ENCODE measurements around the gene TAS1R1. TPM values are rescaled to one million over a fixed set of nuclear protein-coding genes. Genes with fewer than 3 reads are reported as not detected.

The TAS1R1 gene
- total and polyA plus RNA-seq, 12 donors, result not detected

DNA sequence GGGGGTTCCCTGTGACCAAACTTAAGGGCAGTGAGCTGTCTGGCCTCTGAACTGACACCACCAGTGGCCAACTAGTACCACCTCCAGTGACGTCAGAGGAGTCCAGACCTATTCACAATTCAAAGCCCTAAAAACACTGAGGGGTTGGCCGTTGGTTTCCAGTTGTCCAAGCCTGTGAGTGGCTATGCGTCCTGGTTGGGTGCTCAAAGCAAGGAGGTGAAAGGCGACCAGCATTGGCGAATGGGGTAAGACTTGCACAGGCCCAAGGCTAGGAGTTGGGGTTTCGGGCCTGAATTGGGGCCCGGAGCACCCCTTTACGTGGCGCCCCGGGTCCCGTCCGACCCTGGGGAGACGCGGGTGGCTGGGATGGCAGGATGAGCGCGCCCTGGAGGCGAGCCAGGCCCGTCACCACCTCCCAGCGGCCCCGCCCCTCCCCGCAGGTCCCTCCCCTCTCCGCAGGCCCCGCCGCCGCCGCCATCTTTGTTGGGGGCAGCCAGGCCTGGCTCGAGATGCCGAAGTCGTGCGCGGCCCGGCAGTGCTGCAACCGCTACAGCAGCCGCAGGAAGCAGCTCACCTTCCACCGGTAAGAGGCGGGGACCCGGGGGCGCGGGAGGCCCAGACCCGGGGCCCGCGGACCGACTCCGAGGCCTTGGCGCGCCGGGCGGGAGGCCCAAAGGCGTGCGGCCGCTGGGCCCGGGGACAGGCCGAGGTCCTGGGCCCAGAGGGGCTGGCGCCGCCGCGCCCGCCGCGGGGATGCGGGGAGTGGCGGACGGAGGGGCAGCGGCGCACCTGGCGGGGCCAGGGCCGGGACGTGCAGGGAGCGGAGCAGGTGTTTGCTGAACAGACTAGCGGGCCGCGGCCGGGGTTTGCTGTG lies 69.8 kb downstream of the TAS1R1 start, which contains the start of gene THAP3:
THAP3 (plus strand) TSS at position 159 of the 874 bp plus-strand sequence; CDS start at position 510, 351 bp downstream.
- Histone ChIP-seq H3K27me3 (no peaks in the 10 kb centered on the region), H3K4me1 (peaks cover 8 to 26% (median 22%) of the 10 kb centered on the region in 9 donors), H3K36me3 (peaks cover 0 to 76% (median 30%) of the 10 kb centered on the region in 9 donors), H3K4me3 (peak within 1 kb of the TSS; percentile 64 to 95 (median 86)), H3K9me3 (no peaks in the 10 kb centered on the region), H3K27ac (peak within 1 kb of the TSS; percentile 54 to 91 (median 85))
- WGBS, 2 donors, result 1% methylated on average over 56 to 73 of the region's 73 CpGs
- ATAC-seq (peak; percentile 90 to 95 (median 93)), DNase-seq (peak; percentile 89 to 92)
- peak in 3 of 9 donors; percentile 16 to 38 (median 32) for TF ChIP-seq CTCF (IDR thresholded peaks at IDR 0.05)
- intact Hi-C loops (cut with DNase I), result loop anchor here in 3 of 10 donors (5.0 kb wide), 3 partner anchors 53 to 73 kb away; partner anchors contain the start of genes NOL9 (in 1 of the 3) and TAS1R1 (in 1 of the 3)

GRCh38 chr1:6625584-6626149 lies 70.6 kb downstream of the TAS1R1 start:
- ATAC-seq (peak; percentile 6 to 42 (median 19)), DNase-seq (peak in 1 of 2 donors; percentile 46)
- H3K4me3 ChIP-seq, result peak overlapping the region; percentile 64 to 95 (median 86)
- peak overlapping the region; percentile 54 to 91 (median 85) for H3K27ac ChIP-seq
- H3K4me1 ChIP-seq, result peaks cover 8 to 26% (median 22%) of the 10 kb centered on the region in 9 donors
- no peak for TF ChIP-seq CTCF (IDR thresholded peaks at IDR 0.05)
- peaks cover 0 to 76% (median 35%) of the 10 kb centered on the region in 9 donors for H3K36me3 ChIP-seq
- no peaks in the 10 kb centered on the region for H3K9me3 ChIP-seq
- 7 to 11% methylated on average over 30 to 32 of the region's 32 CpGs for WGBS, 2 donors
- H3K27me3 ChIP-seq, result no peaks in the 10 kb centered on the region
- intact Hi-C loops (cut with DNase I), result loop anchor here in 3 of 10 donors (5.0 kb wide), 3 partner anchors 53 to 73 kb away; partner anchors contain the start of genes NOL9 (in 1 of the 3) and TAS1R1 (in 1 of the 3)

GRCh38 chr1:6627031-6627430 lies 71.9 kb downstream of the TAS1R1 start:
- Histone ChIP-seq H3K4me3 (peak overlapping the region in 1 of 10 donors; percentile 80), H3K27me3 (no peaks in the 10 kb centered on the region), H3K27ac (no peak overlapping the region), H3K4me1 (peaks cover 8 to 26% (median 22%) of the 10 kb centered on the region in 9 donors), H3K36me3 (peaks cover 0 to 76% (median 30%) of the 10 kb centered on the region in 9 donors), H3K9me3 (no peaks in the 10 kb centered on the region)
- TF ChIP-seq CTCF (IDR thresholded peaks at IDR 0.05), result no peak
- intact Hi-C loops (cut with DNase I), result loop anchor here in 3 of 10 donors (5.0 kb wide), 3 partner anchors 55 to 75 kb away; partner anchors contain the start of genes NOL9 (in 1 of the 3) and TAS1R1 (in 1 of the 3)
- ATAC-seq, result no peak
- DNase-seq, result no peak
- 92 to 96% methylated on average over 9 of the region's 9 CpGs for WGBS, 2 donors
